ENCODE results near the gene PTPRK.

PTPRK gene

DNA sequence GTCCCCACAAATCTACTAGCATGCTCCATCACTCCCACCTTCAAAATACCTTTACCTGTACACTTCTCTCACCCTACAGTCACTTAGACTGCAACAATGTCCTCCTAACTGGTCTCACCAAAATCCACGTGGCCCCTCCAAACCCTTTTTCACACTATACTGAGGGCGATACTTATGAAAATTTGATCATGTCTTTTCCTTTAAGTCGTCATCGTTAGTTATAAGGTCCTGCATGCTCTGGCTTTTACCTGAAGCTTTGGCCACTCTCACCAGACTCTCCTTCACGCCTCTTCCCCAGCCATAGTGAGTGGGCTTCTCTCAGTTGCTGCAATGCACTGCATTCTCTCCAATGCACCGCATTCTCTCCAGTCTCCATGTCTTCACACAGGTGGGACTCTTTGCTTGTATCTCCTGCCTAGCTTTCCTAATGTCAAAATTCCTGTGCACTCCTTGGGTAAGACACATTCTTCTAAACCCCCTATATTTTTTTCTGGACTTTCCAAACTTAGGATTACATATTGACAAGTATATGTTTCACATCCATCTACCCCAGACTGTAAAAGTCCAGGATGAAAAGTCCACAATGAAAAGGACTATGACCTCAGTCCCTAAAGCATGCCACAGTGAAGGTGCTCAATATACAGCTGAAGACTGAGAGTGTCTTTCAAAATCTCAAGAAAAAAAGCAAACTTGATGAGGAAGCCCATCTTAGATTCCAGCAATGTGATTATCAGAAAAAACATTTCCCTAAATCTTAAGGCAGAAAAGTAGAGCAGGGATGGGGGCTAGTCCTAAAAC, 24.7 kb downstream of the PTPRK start:
- Histone ChIP-seq H2AK5ac (ENCODE audit: low read length, severe bottlenecking) (no peak overlapping the region), H4K91ac (ENCODE audit: low read length) (no peak overlapping the region), H3K9me3 (ENCODE audit: control insufficient read depth, low read length) (no peaks in the 10 kb centered on the region), H3K23ac (ENCODE audit: low read length in 2 of 2) (no peak overlapping the region), H2BK5ac (ENCODE audit: low read depth, low read length, poor library complexity, severe bottlenecking) (no peak overlapping the region), H3K4ac (ENCODE audit: low read depth in 1 of 2, low read length in 2 of 2) (no peak overlapping the region), H3K27me3 (ENCODE audit: control insufficient read depth in 1 of 2, insufficient read depth in 1 of 2, low read length in 2 of 2) (no peaks in the 10 kb centered on the region), H3K14ac (ENCODE audit: low read length in 2 of 2) (no peak overlapping the region), H2AFZ (ENCODE audit: low read depth, low read length) (no peak overlapping the region), H3K4me2 (ENCODE audit: low read length, poor library complexity, severe bottlenecking) (no peak overlapping the region), H3K79me1 (replicated peaks; ENCODE audit: low read length, poor library complexity, severe bottlenecking) (peaks cover 17% of the 10 kb centered on the region), H4K8ac (ENCODE audit: low read length) (no peak overlapping the region), H2BK15ac (ENCODE audit: low read depth, poor library complexity, severe bottlenecking) (no peak overlapping the region), H3K4me3 (ENCODE audit: insufficient read depth in 1 of 2, low read depth in 1 of 2, low read length in 2 of 2) (no peak overlapping the region), H3K4me1 (ENCODE audit: control insufficient read depth, insufficient read depth, low read depth, low read length) (peaks cover 3% of the 10 kb centered on the region), H3K9ac (ENCODE audit: low read length) (no peak overlapping the region), H3K27ac (ENCODE audit: low read length, poor library complexity, severe bottlenecking) (no peak overlapping the region), H3K36me3 (ENCODE audit: control insufficient read depth in 1 of 2, insufficient read depth in 2 of 2, low read depth in 1 of 2, low read length in 2 of 2) (no peaks in the 10 kb centered on the region), H3K18ac (ENCODE audit: low read depth in 1 of 2, low read length in 2 of 2) (no peak overlapping the region), H2BK120ac (ENCODE audit: low read depth, low read length) (no peak overlapping the region), H2BK12ac (ENCODE audit: low read length in 2 of 2) (no peak overlapping the region)
- 93% methylated on average over 6 of the region's 6 CpGs for WGBS
- DNase-seq, result no peak

DNA sequence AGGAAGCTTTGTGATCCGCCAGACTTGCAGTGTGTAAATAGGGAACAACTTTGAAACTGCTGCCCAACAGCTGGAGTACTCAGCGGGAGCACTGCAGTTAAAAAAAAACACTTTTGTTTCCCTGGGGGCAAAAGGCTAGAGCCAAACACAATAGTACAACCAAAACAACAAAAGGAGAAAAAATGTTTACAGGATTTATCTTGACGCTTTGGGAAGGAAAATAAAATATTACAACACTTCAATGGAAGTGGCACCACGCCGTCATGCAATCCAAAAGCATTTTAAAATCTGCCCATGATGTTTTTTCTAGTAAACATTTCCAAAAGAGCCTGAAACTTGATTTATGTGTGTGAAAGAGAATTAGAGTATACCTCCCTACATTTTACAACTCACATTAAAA, 26.0 kb downstream of the PTPRK start:
- Histone ChIP-seq H3K4me2 (ENCODE audit: low read length, poor library complexity, severe bottlenecking) (no peak overlapping the region), H2AK5ac (ENCODE audit: low read length, severe bottlenecking) (no peak overlapping the region), H3K4me3 (ENCODE audit: insufficient read depth in 1 of 2, low read depth in 1 of 2, low read length in 2 of 2) (no peak overlapping the region), H3K36me3 (ENCODE audit: control insufficient read depth in 1 of 2, insufficient read depth in 2 of 2, low read depth in 1 of 2, low read length in 2 of 2) (no peaks in the 10 kb centered on the region), H3K27ac (ENCODE audit: low read length, poor library complexity, severe bottlenecking) (no peak overlapping the region), H3K9ac (ENCODE audit: low read length) (no peak overlapping the region), H2BK12ac (ENCODE audit: low read length in 2 of 2) (no peak overlapping the region), H3K23ac (ENCODE audit: low read length in 2 of 2) (no peak overlapping the region), H3K27me3 (ENCODE audit: control insufficient read depth in 1 of 2, insufficient read depth in 1 of 2, low read length in 2 of 2) (no peaks in the 10 kb centered on the region), H3K18ac (ENCODE audit: low read depth in 1 of 2, low read length in 2 of 2) (no peak overlapping the region), H3K79me1 (replicated peaks; ENCODE audit: low read length, poor library complexity, severe bottlenecking) (peaks cover 22% of the 10 kb centered on the region), H3K4ac (ENCODE audit: low read depth in 1 of 2, low read length in 2 of 2) (no peak overlapping the region), H4K8ac (ENCODE audit: low read length) (no peak overlapping the region), H4K91ac (ENCODE audit: low read length) (no peak overlapping the region), H2BK120ac (ENCODE audit: low read depth, low read length) (no peak overlapping the region), H2AFZ (ENCODE audit: low read depth, low read length) (no peak overlapping the region), H3K14ac (ENCODE audit: low read length in 2 of 2) (no peak overlapping the region), H3K4me1 (ENCODE audit: control insufficient read depth, insufficient read depth, low read depth, low read length) (peaks cover 1% of the 10 kb centered on the region), H2BK15ac (ENCODE audit: low read depth, poor library complexity, severe bottlenecking) (no peak overlapping the region), H3K9me3 (ENCODE audit: control insufficient read depth, low read length) (no peaks in the 10 kb centered on the region), H2BK5ac (ENCODE audit: low read depth, low read length, poor library complexity, severe bottlenecking) (no peak overlapping the region)
- DNase-seq, result no peak
- 83% methylated on average over 2 of the region's 5 CpGs for WGBS

DNA sequence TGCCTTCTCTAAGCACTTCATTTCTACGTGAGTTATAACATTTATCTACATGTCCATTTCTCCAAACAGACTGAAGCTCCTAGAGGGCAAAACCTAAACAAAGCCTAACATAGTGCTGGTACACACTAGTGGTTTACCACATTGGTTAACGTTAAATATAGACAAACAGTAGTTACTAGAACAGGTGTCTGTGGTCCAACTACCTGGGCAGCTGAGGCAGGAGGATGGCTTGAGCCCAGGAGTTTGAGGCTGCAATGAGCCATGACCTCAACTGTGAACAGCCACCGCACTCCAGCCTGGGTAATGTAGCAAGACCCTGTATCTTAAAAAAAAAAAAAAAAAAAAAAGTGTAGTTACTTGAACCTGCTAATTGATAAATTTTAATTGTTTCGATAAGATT, 26.5 kb downstream of the PTPRK start:
- H3K4me1 ChIP-seq (ENCODE audit: control insufficient read depth, insufficient read depth, low read depth, low read length), result peaks cover 1% of the 10 kb centered on the region
- H3K4me3 ChIP-seq (ENCODE audit: insufficient read depth in 1 of 2, low read depth in 1 of 2, low read length in 2 of 2), result no peak overlapping the region
- no peak for DNase-seq
- no peak overlapping the region for H2AK5ac ChIP-seq (ENCODE audit: low read length, severe bottlenecking)
- H3K14ac ChIP-seq (ENCODE audit: low read length in 2 of 2), result no peak overlapping the region
- no peak overlapping the region for H3K4ac ChIP-seq (ENCODE audit: low read depth in 1 of 2, low read length in 2 of 2)
- H3K27me3 ChIP-seq (ENCODE audit: control insufficient read depth in 1 of 2, insufficient read depth in 1 of 2, low read length in 2 of 2), result no peaks in the 10 kb centered on the region
- no peak overlapping the region for H2BK5ac ChIP-seq (ENCODE audit: low read depth, low read length, poor library complexity, severe bottlenecking)
- no peak overlapping the region for H2BK15ac ChIP-seq (ENCODE audit: low read depth, poor library complexity, severe bottlenecking)
- H2BK12ac ChIP-seq (ENCODE audit: low read length in 2 of 2), result no peak overlapping the region
- H4K8ac ChIP-seq (ENCODE audit: low read length), result no peak overlapping the region
- no peak overlapping the region for H2AFZ ChIP-seq (ENCODE audit: low read depth, low read length)
- no peak overlapping the region for H3K4me2 ChIP-seq (ENCODE audit: low read length, poor library complexity, severe bottlenecking)
- WGBS, result 94% methylated on average over 2 of the region's 4 CpGs
- no peak overlapping the region for H3K18ac ChIP-seq (ENCODE audit: low read depth in 1 of 2, low read length in 2 of 2)
- H4K91ac ChIP-seq (ENCODE audit: low read length), result no peak overlapping the region
- no peaks in the 10 kb centered on the region for H3K9me3 ChIP-seq (ENCODE audit: control insufficient read depth, low read length)
- no peak overlapping the region for H2BK120ac ChIP-seq (ENCODE audit: low read depth, low read length)
- H3K23ac ChIP-seq (ENCODE audit: low read length in 2 of 2), result no peak overlapping the region
- H3K36me3 ChIP-seq (ENCODE audit: control insufficient read depth in 1 of 2, insufficient read depth in 2 of 2, low read depth in 1 of 2, low read length in 2 of 2), result no peaks in the 10 kb centered on the region
- H3K9ac ChIP-seq (ENCODE audit: low read length), result no peak overlapping the region
- H3K79me1 ChIP-seq (replicated peaks; ENCODE audit: low read length, poor library complexity, severe bottlenecking), result peaks cover 22% of the 10 kb centered on the region
- no peak overlapping the region for H3K27ac ChIP-seq (ENCODE audit: low read length, poor library complexity, severe bottlenecking)

- Histone ChIP-seq H2AK5ac (ENCODE audit: low read length, severe bottlenecking) (no peak overlapping the region), H3K27ac (ENCODE audit: low read length, poor library complexity, severe bottlenecking) (no peak overlapping the region), H3K79me1 (replicated peaks; ENCODE audit: low read length, poor library complexity, severe bottlenecking) (peaks cover 18% of the 10 kb centered on the region), H3K4me1 (ENCODE audit: control insufficient read depth, insufficient read depth, low read depth, low read length) (peaks cover 3% of the 10 kb centered on the region), H3K36me3 (ENCODE audit: control insufficient read depth in 1 of 2, insufficient read depth in 2 of 2, low read depth in 1 of 2, low read length in 2 of 2) (no peaks in the 10 kb centered on the region), H3K4me3 (ENCODE audit: insufficient read depth in 1 of 2, low read depth in 1 of 2, low read length in 2 of 2) (peak overlapping the region in 1 of 2 experiments; percentile 72), H2AFZ (ENCODE audit: low read depth, low read length) (no peak overlapping the region), H3K9me3 (ENCODE audit: control insufficient read depth, low read length) (no peaks in the 10 kb centered on the region), H2BK120ac (ENCODE audit: low read depth, low read length) (no peak overlapping the region), H3K4ac (ENCODE audit: low read depth in 1 of 2, low read length in 2 of 2) (no peak overlapping the region), H3K9ac (ENCODE audit: low read length) (peak overlapping the region; percentile 90), H3K18ac (ENCODE audit: low read depth in 1 of 2, low read length in 2 of 2) (no peak overlapping the region), H3K23ac (ENCODE audit: low read length in 2 of 2) (no peak overlapping the region), H3K14ac (ENCODE audit: low read length in 2 of 2) (no peak overlapping the region), H4K8ac (ENCODE audit: low read length) (no peak overlapping the region), H3K4me2 (ENCODE audit: low read length, poor library complexity, severe bottlenecking) (no peak overlapping the region), H2BK15ac (ENCODE audit: low read depth, poor library complexity, severe bottlenecking) (no peak overlapping the region), H3K27me3 (ENCODE audit: control insufficient read depth in 1 of 2, insufficient read depth in 1 of 2, low read length in 2 of 2) (no peaks in the 10 kb centered on the region), H4K91ac (ENCODE audit: low read length) (no peak overlapping the region), H2BK12ac (ENCODE audit: low read length in 2 of 2) (no peak overlapping the region), H2BK5ac (ENCODE audit: low read depth, low read length, poor library complexity, severe bottlenecking) (no peak overlapping the region)
- DNase-seq, result no peak
- WGBS, result 80% methylated on average over 1 of the region's 2 CpGs
Observed at GRCh38 chr6:128492386-128492785, 28.0 kb downstream of the PTPRK start.
